GM12878 (cell line): Measurements from ENCODE around the gene HYI.

Experiments
- BRCA1 ChIP-seq: IDR thresholded peaks from 2 replicates; pipeline ENCODE4 v1.6.1; 2011; ENCODE audit warnings: low read depth, low read length, improper control_type of control experiment
- CTCF ChIP-seq, 3 experiments: IDR thresholded peaks in 2 of 3; conservative IDR thresholded peaks in 1 of 3; 2 replicates each; pipeline ENCODE4 v1.5.1; 2011; ENCODE audit warnings: low read depth in 3 of 3, low read length in 3 of 3, mild to moderate bottlenecking in 3 of 3, control low read depth in 2 of 3, moderate library complexity in 2 of 3, inconsistent platforms in 1 of 3, mixed read lengths in 1 of 3; ENCODE audit not compliant: control insufficient read depth in 2 of 3, insufficient read depth in 1 of 3; ENCODE audit errors: extremely low read depth in 1 of 3
- FOXM1 ChIP-seq: IDR thresholded peaks from 2 replicates; pipeline ENCODE4 v1.6.1; 2012; ENCODE audit warnings: low read depth, mild to moderate bottlenecking, inconsistent platforms, low read length, moderate library complexity
- MLLT1 ChIP-seq: fragments of 450-650 bp; IDR thresholded peaks from 2 replicates; pipeline ENCODE4 v1.6.1; 2016; ENCODE audit warnings: mild to moderate bottlenecking
- POLR2A ChIP-seq: IDR thresholded peaks from 2 replicates; pipeline ENCODE4 v1.6.1; 2011; ENCODE audit warnings: low read depth, mild to moderate bottlenecking, low read length

GRCh38 chr1:43454270-43455011 is 710 bp upstream of the HYI start:
- TF ChIP-seq CTCF (IDR thresholded peaks at IDR 0.05 in 2 of 3, conservative IDR thresholded peaks at IDR 0.05 in 1 of 3; ENCODE audit: control insufficient read depth in 2 of 3, extremely low read depth in 1 of 3, insufficient read depth in 1 of 3, low read depth in 3 of 3, low read length in 3 of 3) (no peak), MLLT1 (no peak), POLR2A (no peak; the same call in 1 of the 2 replicates), BRCA1 (no peak), FOXM1 (no peak)
